ENCODE results near the gene SETD5. TPM values are rescaled to one million over a fixed set of nuclear protein-coding genes. Genes with fewer than 3 reads are reported as not detected.

SETD5 gene
- total and polyA plus RNA-seq, 2 of the 8 experiments (the other 6 are each of a cell fraction or from before 2014, with no cell fraction given): 108 to 234 TPM

DNA sequence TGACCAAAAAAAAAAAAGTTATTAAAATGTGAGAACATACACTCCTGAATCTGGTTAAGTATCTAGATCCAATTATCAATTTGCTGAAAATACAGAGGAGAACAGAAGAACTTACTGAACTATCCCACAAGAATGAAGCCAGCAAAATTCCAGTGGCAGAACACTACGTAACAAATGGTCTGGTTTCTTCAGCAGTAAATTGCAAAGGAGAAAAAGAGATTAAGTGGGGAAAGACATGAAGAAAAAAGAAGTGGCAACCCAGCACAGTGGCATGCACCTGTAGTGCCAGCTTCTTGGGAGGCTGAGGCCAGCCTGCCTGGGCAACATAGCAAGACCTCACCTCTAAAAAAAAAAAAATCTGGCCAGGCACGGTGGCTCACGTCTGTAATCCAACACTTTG lies 94.1 kb downstream of the SETD5 start:
- H2BK120ac ChIP-seq (replicated peaks; ENCODE audit: low read depth, low read length): no peak overlapping the region
- no peak overlapping the region for H2AFZ ChIP-seq (ENCODE audit: low read length)
- no peak overlapping the region for H3K23ac ChIP-seq (ENCODE audit: insufficient read length)
- TF ChIP-seq KDM1A (IDR thresholded peaks at IDR 0.05; ENCODE audit: borderline replicate concordance, low read length) (no peak), KDM5A (IDR thresholded peaks at IDR 0.05; ENCODE audit: low read length) (no peak), POU5F1 (IDR thresholded peaks at IDR 0.05; ENCODE audit: low read depth, low read length) (no peak)
- no peak overlapping the region for H4K91ac ChIP-seq (replicated peaks; ENCODE audit: insufficient read length, low read length)
- H3K79me1 ChIP-seq (ENCODE audit: low read depth, low read length): no peaks in the 10 kb centered on the region
- peaks cover 0 to 3% of the 10 kb centered on the region in 2 experiments for H4K20me1 ChIP-seq (replicated peaks in 1 of 2; ENCODE audit: control insufficient read depth in 1 of 2, insufficient read depth in 2 of 2, low read length in 2 of 2)
- peaks cover 0 to 4% of the 10 kb centered on the region in 2 experiments; a peak in 1 of 4 replicates for H3K9me3 ChIP-seq (ENCODE audit: insufficient read depth in 2 of 2, low read depth in 1 of 2, low read length in 1 of 2)
- ChIA-PET POLR2A (ENCODE audit: partially characterized antibody) (interaction anchor here (0.8 to 1.5 kb wide), 3 partner anchors 8 to 12 kb away, joined by 3 to 4 read pairs (median 3); no protein-coding TSS in a partner anchor), CTCF (ENCODE audit: partially characterized antibody) (interaction anchor here (0.6 to 1.8 kb wide), 6 partner anchors 8 to 779 kb away, joined by 3 to 12 read pairs (median 4); no protein-coding TSS in a partner anchor)
- DNase-seq (ENCODE audit: low read depth in 1 of 2, low spot score in 2 of 2) (no peak), FAIRE-seq (no peak)
- no peak overlapping the region for H4K5ac ChIP-seq (ENCODE audit: insufficient read length, low read depth, low read length)
- no peaks in the 10 kb centered on the region for H3K79me2 ChIP-seq (ENCODE audit: control insufficient read depth in 1 of 2, insufficient read depth in 2 of 2, low read length in 2 of 2)
- no peak overlapping the region for H4K8ac ChIP-seq (ENCODE audit: extremely low read depth, insufficient read depth, low read length)
- H2AK5ac ChIP-seq (ENCODE audit: low read depth, low read length): no peak overlapping the region
- no peak overlapping the region for H2BK20ac ChIP-seq (ENCODE audit: low read length)
- WGBS, 2 experiments (ENCODE audit: extremely low coverage in 1 of 2, insufficient coverage in 1 of 2, insufficient read length in 1 of 2, insufficient replicate concordance in 2 of 2, low coverage in 1 of 2, low lambda C conversion rate in 2 of 2, missing lambda C conversion rate in 1 of 2): 68% methylated on average over 3 of the region's 3 CpGs; no CpG with 5 or more reads in 1 of the 2 experiments
- H3K4me2 ChIP-seq (ENCODE audit: insufficient read depth in 1 of 2, low read depth in 2 of 2, low read length in 2 of 2): no peak overlapping the region
- no peak overlapping the region for H2BK15ac ChIP-seq (ENCODE audit: low read length)
- no peak overlapping the region for H3K27ac ChIP-seq (ENCODE audit: low read depth, low read length)
- H3K14ac ChIP-seq (ENCODE audit: insufficient read length): no peak overlapping the region
- peaks cover 0 to 17% (median 11%) of the 10 kb centered on the region in 4 experiments; a peak in 5 of 7 replicates for H3K27me3 ChIP-seq (replicated peaks in 1 of 4; ENCODE audit: control insufficient read depth in 3 of 4, extremely low read depth in 1 of 4, insufficient read depth in 3 of 4, low read length in 3 of 4)
- H2BK5ac ChIP-seq (ENCODE audit: low read depth, low read length): no peak overlapping the region
- no peak overlapping the region for H3K18ac ChIP-seq (ENCODE audit: extremely low read depth, low read length)
- H3K4me3 ChIP-seq (ENCODE audit: extremely low read depth in 1 of 4, insufficient read depth in 2 of 4, low read depth in 3 of 4, low read length in 4 of 4): no peak overlapping the region
- H3K4ac ChIP-seq (replicated peaks; ENCODE audit: insufficient read length, low read depth, low read length): no peak overlapping the region
- no peaks in the 10 kb centered on the region for H3K4me1 ChIP-seq (replicated peaks in 1 of 4; ENCODE audit: control insufficient read depth in 3 of 4, insufficient read depth in 4 of 4, low read length in 3 of 4)
- no peaks in the 10 kb centered on the region for H3K23me2 ChIP-seq (ENCODE audit: low read depth, low read length)
- H3K36me3 ChIP-seq (ENCODE audit: control insufficient read depth in 2 of 4, insufficient read depth in 4 of 4, low read length in 3 of 4): no peaks in the 10 kb centered on the region
- H3K56ac ChIP-seq (replicated peaks; ENCODE audit: insufficient read length, low read depth, low read length): no peak overlapping the region
- no peak overlapping the region for H3K9ac ChIP-seq (replicated peaks in 1 of 4; ENCODE audit: extremely low read depth in 1 of 4, low read depth in 3 of 4, low read length in 3 of 4)
- no peak overlapping the region for H2BK12ac ChIP-seq (ENCODE audit: low read depth, low read length)

All from H1 (cell line).